Measurements from ENCODE around the gene BTBD9.
"Not testable (repeated sequence)": the region's sequence is repeated elsewhere in the genome, so short reads cannot be mapped to it uniquely, and the experiment has no call there.

The BTBD9 gene

GRCh38 chr6:38349221-38349620 lies 290.5 kb downstream of the BTBD9 start:
- no peak for DNase-seq (ENCODE audit: low read depth, low spot score)

DNA sequence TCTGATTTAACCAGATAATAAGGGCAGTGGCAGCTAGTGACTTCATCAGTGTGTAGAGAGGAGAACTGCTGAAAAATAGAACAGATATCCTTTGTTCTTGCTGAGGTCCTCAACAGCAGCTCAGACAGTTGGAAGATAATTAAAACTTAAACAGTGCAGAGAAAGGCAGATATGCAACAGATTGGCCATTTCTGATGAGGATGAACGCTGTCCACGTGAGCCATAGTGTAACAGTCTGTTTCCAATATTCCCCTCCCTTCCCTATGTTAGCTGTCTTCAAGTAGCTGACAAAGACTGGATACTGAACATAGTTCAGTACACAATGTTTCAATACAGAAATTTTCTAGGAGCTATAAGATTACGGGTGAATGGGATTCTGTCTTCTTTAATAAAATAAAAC lies 291.4 kb downstream of the BTBD9 start:
- DNase-seq (ENCODE audit: low read depth, low spot score) = no peak

- DNase-seq (ENCODE audit: low read depth, low spot score) = not testable (repeated sequence)
Observed at GRCh38 chr6:38347829-38348228, 291.9 kb downstream of the BTBD9 start.

DNA sequence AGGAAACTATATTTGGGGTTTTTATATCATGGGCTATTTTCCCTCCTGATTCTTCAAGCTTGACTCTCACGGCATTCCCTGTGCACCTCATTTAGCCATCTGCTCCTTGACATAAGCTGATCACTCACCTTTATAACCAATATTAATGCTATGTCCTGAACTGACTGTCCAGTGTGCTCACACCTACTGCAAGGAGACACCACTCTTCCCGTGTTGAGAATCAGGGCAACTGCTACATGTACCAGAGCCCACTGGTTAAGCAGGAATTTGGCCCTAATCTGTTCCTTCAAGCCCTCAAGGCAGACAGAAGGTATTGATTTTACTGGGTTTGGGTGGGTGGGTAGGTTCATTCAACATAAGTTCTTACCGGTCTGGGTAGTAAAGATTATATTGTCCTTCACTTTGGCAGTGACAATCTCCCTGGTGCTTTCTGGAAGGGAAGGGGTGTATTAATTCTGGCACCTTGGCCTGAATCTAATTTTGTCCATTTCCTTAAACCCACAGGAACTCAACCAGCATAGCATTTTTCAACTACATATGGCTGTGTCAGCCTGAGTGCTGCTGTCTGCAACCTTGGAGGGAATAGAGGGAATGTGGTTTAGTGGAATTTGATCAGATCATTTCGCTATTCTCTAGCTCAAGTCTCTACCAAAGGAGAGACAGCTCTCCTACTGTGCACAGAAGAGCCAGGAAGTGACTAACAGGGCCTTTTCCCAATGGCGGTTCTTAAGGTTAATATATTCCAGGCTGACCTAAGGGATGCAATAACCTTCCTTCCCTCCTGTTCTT lies 293.2 kb downstream of the BTBD9 start:
- DNase-seq (ENCODE audit: low read depth, low spot score) = peak; percentile 77

- DNase-seq (ENCODE audit: low read depth, low spot score) = no peak
Observed at GRCh38 chr6:38345586-38345985, 294.1 kb downstream of the BTBD9 start.

- DNase-seq (ENCODE audit: low read depth, low spot score) = no peak
Observed at GRCh38 chr6:38341496-38341895, 298.2 kb downstream of the BTBD9 start.

GRCh38 chr6:38339914-38340313 lies 299.8 kb downstream of the BTBD9 start:
- no peak for DNase-seq (ENCODE audit: low read depth, low spot score)

- no peak for DNase-seq (ENCODE audit: low read depth, low spot score)
Observed at GRCh38 chr6:38337819-38338465, 301.8 kb downstream of the BTBD9 start.

DNA sequence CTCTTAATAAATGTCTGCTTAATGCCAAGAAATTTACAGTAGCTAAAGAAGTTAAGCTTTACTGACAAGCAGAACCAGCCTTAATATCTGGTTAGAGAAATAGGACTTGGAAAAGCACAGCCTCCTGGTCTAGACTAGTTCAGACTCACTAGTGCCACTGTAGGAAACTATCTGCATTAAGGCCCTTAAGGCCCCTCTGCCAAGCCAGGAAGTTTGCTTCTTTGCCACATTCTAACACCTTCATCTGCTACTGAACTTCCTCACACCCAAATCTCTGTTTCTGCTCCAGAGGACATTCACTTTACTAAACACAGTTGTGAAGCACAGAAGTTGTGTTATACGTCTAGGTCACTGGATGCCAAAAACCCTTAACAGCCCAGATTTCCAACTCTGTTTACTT lies 302.8 kb downstream of the BTBD9 start:
- DNase-seq (ENCODE audit: low read depth, low spot score) = no peak

GRCh38 chr6:38326837-38327236 lies 312.9 kb downstream of the BTBD9 start:
- no peak for DNase-seq (ENCODE audit: low read depth, low spot score)

GRCh38 chr6:38323216-38323615 lies 316.5 kb downstream of the BTBD9 start:
- DNase-seq (ENCODE audit: low read depth, low spot score) = no peak

GRCh38 chr6:38322138-38322537 lies 317.6 kb downstream of the BTBD9 start:
- DNase-seq (ENCODE audit: low read depth, low spot score) = no peak

DNA sequence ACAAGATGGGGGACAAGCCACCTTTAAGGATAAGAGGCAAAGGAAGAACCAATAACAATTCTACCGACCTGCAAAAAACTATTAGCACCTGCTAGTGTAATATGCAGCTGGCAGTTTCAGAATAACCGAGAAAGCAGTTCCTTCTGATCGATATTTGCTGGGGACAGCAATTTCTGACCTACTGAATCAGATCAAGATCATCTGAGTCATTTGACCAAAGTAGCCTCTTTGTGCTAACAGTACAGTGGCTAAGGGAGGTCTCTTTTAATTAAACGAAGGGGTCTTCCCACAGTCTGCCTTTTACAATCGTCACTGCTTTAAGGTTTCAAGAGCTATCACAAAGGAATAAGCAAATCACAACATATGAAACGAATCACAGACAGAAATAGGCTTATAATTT lies 318.9 kb downstream of the BTBD9 start:
- DNase-seq (ENCODE audit: low read depth, low spot score) = no peak

DNA sequence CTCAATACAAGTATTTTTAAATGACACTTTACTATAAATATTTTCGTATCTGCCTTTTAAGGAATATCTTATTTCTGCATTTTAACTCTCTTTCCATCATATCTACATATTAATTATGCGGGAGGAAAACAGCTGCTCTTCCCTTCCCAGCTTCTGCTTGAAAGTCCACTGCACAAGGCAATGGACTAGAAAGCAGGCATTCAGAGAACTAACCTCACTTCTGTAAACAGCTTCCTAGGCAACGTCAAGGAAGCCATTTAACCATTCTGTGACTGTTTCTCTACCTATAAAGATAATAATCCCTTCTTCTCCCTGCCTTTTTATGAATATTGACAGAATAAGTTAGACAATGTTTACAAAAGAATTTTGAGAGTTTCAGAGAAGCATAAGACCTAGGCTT lies 319.4 kb downstream of the BTBD9 start:
- DNase-seq (ENCODE audit: low read depth, low spot score) = no peak

DNA sequence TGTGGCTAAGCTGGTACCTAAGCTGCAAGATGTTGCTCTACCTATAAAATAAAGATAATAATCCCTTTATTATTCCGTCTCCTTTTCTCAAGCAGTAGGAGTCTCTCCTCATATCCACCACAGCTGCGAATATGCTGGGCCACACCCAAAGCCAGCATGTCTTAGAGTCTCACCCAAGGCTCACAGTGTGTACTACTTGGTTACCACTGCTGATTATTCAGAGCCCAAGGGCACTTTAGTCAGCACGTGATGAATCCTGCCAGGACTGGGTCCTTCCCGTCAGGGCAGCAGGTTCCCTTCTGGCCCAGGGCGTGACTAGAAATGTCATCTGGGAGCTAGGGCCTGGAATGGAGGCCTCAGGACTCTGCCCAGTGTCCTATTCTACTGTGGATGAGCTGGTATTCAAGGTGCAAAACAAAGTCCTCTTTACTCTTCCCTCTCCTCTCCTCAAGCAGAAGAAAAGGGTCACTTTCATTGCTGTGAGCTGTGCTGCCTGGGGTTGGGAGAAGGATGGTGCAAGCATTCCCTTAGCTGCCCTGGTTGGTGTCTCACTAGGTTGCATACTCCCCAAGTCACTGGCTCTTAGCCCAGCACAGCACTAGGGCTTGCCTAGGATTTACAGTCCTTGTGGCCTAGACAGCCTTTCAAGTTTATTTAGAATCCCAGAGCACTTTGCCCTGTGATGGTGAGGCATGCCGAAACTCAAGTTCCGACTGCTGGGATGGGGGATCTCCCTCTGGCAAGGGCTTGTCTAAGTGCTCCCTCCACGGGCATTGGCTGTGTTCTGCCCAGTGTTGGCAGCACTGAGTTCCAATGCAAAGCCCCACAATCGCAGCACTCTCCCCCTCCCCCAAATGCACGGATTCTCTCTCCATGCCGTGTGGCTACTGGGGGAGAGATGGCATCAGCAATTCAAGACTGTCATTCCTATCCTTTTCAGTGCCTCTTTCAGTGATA lies 320.2 kb downstream of the BTBD9 start:
- no peak for DNase-seq (ENCODE audit: low read depth, low spot score)

- DNase-seq (ENCODE audit: low read depth, low spot score) = no peak
Observed at GRCh38 chr6:38316099-38316868, 323.4 kb downstream of the BTBD9 start.

GRCh38 chr6:38311201-38311600 lies 328.5 kb downstream of the BTBD9 start:
- no peak for DNase-seq (ENCODE audit: low read depth, low spot score)

- DNase-seq (ENCODE audit: low read depth, low spot score) = no peak
Observed at GRCh38 chr6:38310061-38310460, 329.7 kb downstream of the BTBD9 start.

DNA sequence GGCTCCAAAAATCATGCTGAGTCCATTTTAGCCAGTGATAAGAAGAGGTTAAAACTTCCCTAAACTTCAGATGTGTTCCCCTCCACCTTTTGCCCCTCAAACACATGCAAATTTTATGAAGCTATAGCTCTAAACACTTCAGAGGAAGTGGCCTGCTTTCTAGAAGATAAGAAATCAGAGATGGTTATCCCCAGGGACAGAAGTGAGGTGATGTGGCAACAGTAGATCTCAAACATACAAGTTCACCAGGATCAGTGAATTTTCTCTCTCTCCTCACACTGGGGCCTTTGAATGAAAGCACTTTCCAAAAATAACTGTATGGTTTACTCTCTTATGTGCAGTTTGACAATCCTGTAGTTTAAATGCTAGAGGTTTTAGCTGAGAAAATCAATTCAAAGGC lies 332.0 kb downstream of the BTBD9 start:
- no peak for DNase-seq (ENCODE audit: low read depth, low spot score)

DNA sequence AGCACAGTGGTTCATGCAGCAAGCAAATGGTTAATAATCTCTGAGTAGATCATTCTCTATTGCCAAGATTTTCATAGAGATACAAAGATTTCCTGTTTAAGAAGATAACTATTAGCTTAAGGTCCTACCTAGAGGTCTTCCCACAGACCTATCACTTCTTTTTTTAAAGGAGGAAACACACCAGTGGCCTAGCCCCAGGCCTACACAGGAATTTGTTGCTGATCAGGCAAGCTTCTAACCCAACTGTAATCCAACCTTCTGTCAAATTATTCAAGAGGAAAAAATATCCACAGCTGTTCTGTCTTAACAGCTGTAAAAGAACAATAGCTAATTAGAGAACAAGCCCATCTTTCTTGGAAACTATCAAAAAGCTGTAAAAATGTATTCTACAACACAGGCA lies 332.8 kb downstream of the BTBD9 start:
- no peak for DNase-seq (ENCODE audit: low read depth, low spot score)

- no peak for DNase-seq (ENCODE audit: low read depth, low spot score)
Observed at GRCh38 chr6:38305995-38306681, 333.6 kb downstream of the BTBD9 start.
